HPDE6-E6E7 (cell line): Measurements from ENCODE around the gene DIO3.

Source experiments
- DNase-seq: peaks from one replicate; pipeline ENCODE4 v3.0.0; 2011; ENCODE audit warnings: missing footprints; ENCODE audit errors: extremely low spot score

The DIO3 gene

GRCh38 chr14:101561145-101561896 lies at the start of gene DIO3:
DIO3 (plus strand) TSS chr14:101561495.
- no peak for DNase-seq

- DNase-seq: no peak
Observed at GRCh38 chr14:101511620-101512375, 49.5 kb upstream of the DIO3 start.

DNA sequence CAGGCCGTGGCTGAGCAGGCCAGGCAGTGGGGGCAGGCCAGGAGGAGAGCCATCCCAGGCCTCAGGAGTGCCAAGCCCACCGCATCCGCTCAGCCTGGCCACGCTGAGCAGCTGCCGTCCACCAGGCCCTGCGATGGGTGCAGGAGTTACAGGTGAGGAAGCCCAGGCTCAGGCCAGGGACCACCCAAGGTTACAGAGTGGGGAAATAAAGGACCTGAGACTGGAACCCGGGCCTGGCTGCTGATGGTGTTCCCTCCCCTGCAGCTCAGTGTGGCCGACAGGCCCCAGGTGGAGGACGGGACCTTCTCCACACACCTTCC lies 49.0 kb upstream of the DIO3 start:
- no peak for DNase-seq

GRCh38 chr14:101514136-101514535 lies 47.2 kb upstream of the DIO3 start:
- no peak for DNase-seq

GRCh38 chr14:101516401-101516800 lies 44.9 kb upstream of the DIO3 start:
- DNase-seq: no peak

- DNase-seq: no peak
Observed at GRCh38 chr14:101518611-101519473, 42.5 kb upstream of the DIO3 start.

GRCh38 chr14:101520621-101521472 lies 40.4 kb upstream of the DIO3 start:
- no peak for DNase-seq

DNA sequence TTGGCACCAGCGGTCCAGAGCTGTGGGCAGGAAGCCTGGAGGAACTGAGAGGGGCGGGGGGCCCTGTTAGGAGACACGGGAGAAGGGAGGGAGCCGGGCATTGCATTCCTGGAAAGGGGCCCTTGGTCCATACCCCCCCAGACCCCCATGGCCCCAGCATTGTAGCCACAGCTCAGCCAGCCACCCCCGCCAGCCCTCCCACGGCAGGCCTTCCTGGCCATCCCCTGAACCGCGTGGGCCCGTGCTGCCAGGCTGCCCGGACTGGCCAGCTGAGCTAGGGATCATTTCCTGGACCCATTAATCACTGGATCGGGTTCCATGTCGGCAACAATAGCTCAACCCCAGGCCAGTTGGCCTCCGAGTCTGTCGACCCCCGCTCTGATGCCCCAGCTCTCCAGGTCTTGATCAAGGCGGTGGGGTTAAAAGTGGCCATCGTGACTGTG lies 39.8 kb upstream of the DIO3 start:
- no peak for DNase-seq

- no peak for DNase-seq
Observed at GRCh38 chr14:101521978-101522377, 39.3 kb upstream of the DIO3 start.

- no peak for DNase-seq
Observed at GRCh38 chr14:101525640-101526527, 35.4 kb upstream of the DIO3 start.

GRCh38 chr14:101527987-101528386 lies 33.3 kb upstream of the DIO3 start:
- no peak for DNase-seq

DNA sequence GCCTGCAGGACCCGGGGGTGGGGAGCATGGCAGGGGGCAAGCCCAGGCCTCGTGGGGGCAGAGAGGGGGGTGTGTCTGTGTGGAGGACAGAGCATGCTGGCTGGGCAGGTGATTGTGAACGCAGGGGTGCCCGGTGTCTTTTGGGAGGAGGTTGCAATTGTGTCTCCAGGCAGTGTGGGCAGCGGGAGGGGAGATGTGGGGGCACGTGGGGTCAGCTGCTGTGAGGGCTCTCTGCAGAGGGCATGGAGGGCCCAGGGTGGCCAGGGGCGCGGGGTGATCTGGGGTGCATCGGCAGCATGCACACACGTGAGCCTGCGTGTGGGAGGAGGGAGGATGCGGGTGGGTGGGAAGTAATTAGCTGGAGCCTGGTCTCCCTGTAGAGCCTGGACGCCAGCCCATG lies 32.2 kb upstream of the DIO3 start:
- no peak for DNase-seq

- no peak for DNase-seq
Observed at GRCh38 chr14:101534198-101534597, 27.1 kb upstream of the DIO3 start.

GRCh38 chr14:101535232-101535631 lies 26.1 kb upstream of the DIO3 start:
- no peak for DNase-seq

- DNase-seq: no peak
Observed at GRCh38 chr14:101535701-101536207, 25.5 kb upstream of the DIO3 start.

- no peak for DNase-seq
Observed at GRCh38 chr14:101537286-101537685, 24.0 kb upstream of the DIO3 start.

DNA sequence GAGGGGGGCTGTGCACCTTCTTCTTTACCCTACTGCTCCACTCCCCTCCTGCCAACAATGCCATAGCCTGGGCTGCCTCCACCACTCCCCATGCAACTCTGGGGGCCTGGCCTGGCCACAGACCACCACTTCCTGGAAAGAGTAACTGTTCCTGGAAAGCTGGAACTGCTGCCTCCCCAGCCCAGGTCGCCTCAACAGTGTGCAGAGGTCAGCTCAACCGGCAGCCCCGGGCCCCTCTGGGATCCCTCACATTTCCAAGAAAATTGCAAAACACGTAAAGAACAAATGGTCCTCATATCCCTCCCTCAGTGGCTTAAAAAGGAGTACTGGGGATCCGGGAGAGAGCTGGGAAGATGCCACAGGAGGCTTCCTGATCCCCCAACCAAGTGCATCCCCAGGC lies 22.4 kb upstream of the DIO3 start:
- no peak for DNase-seq

GRCh38 chr14:101539880-101540279 lies 21.4 kb upstream of the DIO3 start:
- DNase-seq: no peak

DNA sequence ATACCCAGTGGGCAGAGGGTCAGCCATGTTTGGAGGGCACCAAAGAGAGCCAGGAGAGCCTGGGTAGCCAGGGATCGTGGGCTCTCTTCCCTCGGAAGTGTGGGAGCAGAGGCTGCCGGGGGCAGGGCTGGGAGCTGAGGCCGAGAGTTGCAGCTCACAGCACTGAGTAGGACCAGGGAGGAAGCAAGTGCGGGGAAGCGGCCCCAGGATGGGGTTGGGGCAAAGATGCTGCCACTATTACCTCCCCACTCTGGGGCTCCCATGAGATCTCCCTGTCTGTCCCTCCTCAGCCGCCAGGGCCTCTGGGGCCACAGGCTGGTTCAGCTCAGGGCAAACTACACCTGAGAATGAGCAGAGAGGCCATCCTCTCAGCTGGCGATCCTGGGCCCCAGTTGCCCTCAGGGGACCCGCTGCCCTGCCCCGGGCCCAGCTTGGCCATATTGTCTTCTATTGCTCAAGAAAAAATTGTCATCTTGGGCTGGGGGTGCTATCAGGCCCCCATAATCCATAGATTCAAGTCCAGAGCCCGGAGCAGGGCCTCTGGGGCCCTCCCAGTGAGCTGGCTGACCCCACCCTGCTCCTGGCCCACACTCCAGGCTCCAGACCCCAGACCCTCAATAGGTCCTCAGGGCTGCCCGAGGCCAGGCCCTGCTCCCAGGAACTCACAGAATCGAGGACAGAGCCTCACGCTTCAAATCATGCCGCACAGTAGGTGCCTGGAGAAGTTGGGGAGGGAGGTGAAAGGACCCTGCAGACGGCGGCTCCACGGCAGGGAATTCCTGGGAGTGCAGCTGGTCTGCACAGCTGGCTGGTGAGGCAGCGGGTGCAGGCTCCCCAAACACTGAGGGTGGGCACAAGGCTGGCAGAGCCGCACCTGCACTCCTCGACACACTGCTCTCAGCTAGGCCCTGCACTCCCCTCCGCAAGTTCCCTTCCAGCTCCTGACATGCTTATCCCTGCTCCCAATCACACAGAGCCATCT lies 20.5 kb upstream of the DIO3 start:
- no peak for DNase-seq
